Renal pelvis (tissue), 4 donors: ENCODE measurements around the gene NXN. TPM values are rescaled to one million over a fixed set of nuclear protein-coding genes. Genes with fewer than 3 reads are reported as not detected.
"Not testable (repeated sequence)": the region's sequence is repeated elsewhere in the genome, so short reads cannot be mapped to it uniquely, and the experiment has no call there.

ENCODE experiments used
- DNase-seq: peaks from one replicate; pipeline ENCODE4 v3.0.0-alpha.2; 2013
- polyA plus RNA-seq, 3 donors: library from polyadenylated mRNA; unstranded; fragments of 120-200 nt; gene quantifications; one replicate each; pipeline ENCODE4 v1.2.1, GENCODE V29; 2013; ENCODE audit not compliant: insufficient read length in 3 of 3

Gene NXN
- polyA plus RNA-seq, 3 donors, result 35.4 to 38.2 (median 37.8) TPM

- no peak for DNase-seq
Measured at GRCh38 chr17:924711-925475, 54.7 kb downstream of the NXN start.

- not testable (repeated sequence) for DNase-seq
Measured at GRCh38 chr17:924306-924705, 55.3 kb downstream of the NXN start.

- DNase-seq, result no peak
Measured at GRCh38 chr17:923633-924032, 55.9 kb downstream of the NXN start.

DNA sequence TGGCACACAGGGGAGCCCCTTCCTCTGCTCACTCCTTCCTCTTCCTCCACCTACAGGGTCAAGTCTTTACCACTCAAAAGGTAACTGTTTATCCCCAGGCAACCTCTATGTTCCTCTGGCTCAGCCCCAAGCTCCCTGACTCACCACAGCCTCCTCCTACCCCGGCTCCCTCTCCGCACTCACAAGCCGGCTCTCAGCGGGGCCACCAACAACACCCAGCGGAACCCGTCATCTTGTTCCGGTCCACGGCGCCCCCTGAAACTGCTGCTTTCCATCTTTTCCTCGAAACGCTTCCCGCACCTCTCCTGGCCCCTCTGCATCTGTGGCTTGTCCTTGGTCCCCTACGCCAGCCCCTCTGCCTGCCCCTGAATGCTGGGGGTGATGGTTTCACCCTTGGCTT lies 58.4 kb downstream of the NXN start:
- no peak for DNase-seq

GRCh38 chr17:920190-920589 lies 59.4 kb downstream of the NXN start:
- no peak for DNase-seq

GRCh38 chr17:917941-918740 lies 61.4 kb downstream of the NXN start:
- DNase-seq, result no peak

DNA sequence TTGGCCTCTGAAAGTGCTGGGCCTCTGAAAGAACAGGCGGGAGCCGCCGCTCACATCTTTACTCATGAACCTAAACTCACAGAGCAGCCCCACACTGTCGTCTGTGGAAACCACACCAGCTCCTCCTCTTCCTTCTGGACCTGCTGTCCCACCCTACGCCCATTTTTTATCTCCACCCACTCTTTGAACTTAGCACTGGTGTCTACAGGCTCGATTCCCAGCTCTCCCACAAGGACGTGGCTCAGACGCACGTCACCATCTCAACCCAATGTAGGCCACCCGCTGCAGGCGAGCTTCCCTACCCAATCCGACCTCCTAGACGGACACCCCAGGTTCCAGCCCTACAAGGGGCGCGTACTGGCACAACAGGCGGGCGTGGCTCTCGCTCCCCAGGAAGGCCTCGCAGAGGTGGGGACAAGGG lies 62.2 kb downstream of the NXN start:
- DNase-seq, result no peak

DNA sequence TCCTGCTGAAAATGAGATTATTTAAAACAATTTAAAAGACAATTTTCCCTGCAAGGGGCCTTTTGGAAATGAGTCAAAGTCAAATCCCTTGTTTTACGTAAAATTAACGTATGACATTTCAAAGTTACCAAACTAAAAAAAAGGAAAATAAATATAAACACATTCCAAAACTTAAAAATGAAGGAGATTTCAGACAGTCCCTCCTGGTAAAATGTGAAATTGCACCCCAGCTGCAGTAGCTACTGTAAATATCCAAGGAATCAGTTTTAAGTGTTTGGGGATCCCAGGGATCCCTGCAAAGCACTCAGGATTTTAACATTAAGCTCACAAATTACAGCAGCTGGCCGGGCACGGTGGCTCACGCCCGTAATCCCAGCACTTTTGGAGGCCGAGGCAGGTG lies 63.3 kb downstream of the NXN start:
- no peak for DNase-seq

GRCh38 chr17:915538-916201 lies 63.9 kb downstream of the NXN start:
- DNase-seq, result no peak

- no peak for DNase-seq
Measured at GRCh38 chr17:914561-914960, 65.0 kb downstream of the NXN start.

DNA sequence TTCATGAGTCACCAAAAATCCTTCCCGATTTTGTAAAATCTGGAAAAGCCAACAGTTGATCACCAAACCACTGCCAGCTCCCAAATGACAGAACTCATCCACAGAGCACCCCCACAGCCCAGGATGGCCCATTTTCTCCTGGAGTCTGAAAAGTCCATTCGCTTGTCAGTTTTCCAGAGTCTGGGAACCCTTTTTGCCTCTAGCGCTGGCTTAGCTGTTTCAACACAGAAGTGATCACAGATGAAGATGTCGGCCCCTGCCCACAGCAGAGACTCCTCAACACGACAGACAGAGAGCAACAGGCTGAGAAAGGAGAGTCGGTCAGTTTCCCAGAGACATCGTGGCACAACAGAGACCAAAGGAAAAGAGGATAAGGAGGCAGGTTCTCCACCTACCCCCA lies 66.4 kb downstream of the NXN start:
- no peak for DNase-seq

- no peak for DNase-seq
Measured at GRCh38 chr17:909642-910323, 69.8 kb downstream of the NXN start.

DNA sequence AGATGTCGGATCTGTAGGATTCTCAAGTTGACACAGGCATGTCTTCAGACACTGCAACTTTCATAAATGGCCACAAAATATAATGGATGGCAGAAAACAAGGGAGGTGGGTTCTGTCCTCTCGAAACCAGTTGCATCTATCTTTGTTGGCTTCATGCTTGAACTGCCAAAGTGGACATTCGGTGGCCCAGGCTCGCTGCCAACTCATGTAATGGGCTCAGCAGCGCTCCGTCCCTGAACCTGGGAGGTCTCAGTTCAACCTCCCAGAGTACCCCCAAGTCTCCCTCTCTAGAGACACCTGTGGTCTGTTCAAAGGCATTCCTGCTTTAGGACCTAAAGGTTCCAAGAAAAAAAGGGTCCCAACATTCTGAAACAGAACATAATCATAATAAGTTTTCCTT lies 71.9 kb downstream of the NXN start:
- DNase-seq, result no peak

DNA sequence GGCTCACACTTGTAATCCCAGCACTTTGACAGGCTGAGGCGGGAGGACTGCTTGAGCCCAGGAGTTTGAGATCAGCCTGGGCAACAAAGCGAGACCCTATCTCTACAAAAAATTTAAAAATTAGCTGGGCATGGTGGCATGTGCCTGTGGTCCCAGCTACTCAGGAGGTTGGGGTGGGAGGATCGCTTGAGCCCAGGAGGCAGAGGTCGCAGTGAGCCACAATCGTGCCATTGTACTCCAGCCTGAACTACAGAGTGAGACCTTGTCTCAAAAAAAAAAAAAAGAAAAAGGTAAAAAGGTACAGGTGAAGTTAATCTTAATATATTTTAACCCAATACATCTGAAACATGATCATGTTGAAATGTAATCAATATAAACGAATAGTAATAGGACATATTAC lies 73.9 kb downstream of the NXN start:
- not testable (repeated sequence) for DNase-seq

- no peak for DNase-seq
Measured at GRCh38 chr17:903691-904481, 75.7 kb downstream of the NXN start.

- no peak for DNase-seq
Measured at GRCh38 chr17:902463-902862, 77.1 kb downstream of the NXN start.

- DNase-seq, result no peak
Measured at GRCh38 chr17:901964-902363, 77.6 kb downstream of the NXN start.

DNA sequence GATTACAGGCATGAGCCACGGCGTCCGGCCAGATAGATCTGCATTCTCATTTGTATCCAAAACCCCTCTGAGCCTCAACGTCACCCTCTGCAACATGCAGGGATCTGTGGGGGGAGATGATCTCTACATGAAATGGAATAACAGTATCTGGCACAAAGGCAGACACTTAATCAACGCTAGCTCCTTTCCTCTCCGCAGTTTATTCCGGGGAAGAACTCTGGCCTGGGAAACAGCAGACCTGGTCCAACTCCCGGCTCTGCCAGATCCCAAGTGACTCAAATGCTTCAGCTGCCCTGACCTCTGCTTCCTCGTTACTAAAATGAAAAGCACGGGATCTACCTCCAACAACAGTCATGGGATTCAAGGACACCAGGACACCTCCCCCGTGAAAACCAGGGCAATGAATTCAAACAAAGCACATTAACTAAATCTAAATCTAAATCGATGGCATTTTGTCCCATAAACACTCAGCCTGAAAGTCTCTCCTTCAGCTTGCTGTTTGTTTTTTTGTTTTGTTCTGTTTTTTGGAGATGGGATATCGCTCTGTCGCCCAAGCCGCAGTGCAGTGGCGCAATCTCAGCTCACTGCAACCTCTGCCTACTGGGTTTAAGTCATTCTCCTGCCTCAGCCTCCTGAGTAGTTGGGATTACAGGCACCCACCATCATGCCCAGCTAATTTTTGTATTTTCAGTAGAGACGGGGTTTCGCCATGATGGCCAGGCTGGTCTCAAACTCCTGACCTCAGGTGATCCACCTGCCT lies 78.2 kb downstream of the NXN start:
- no peak for DNase-seq

DNA sequence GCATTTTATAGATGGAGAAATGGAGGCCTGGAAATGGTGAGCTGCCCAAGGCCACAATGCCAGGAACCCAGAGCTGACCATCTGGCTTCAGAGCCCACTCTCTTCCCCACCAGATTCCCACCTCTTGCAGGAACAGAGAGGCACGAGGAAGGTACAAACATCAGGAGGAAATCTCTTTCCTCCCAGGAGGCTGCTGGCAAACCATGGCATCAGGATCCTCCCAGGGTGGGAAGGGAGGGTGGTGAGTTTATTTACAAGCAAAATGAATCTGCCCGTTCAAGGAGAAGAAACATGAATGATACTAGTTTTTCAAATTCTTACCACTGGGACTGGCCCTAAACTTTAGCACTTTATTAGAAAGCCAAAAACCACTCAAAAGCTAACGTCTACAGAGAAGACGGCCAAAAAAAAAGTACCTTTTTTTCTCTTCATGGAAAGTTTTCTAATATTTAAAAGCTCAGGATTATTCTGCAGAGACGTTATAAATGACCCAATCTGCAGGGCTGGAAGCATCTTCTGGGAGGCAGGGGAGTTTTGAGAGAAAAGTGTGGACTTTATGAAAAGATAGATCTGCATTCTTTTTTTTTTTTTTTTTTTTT lies 79.1 kb downstream of the NXN start:
- no peak for DNase-seq

DNA sequence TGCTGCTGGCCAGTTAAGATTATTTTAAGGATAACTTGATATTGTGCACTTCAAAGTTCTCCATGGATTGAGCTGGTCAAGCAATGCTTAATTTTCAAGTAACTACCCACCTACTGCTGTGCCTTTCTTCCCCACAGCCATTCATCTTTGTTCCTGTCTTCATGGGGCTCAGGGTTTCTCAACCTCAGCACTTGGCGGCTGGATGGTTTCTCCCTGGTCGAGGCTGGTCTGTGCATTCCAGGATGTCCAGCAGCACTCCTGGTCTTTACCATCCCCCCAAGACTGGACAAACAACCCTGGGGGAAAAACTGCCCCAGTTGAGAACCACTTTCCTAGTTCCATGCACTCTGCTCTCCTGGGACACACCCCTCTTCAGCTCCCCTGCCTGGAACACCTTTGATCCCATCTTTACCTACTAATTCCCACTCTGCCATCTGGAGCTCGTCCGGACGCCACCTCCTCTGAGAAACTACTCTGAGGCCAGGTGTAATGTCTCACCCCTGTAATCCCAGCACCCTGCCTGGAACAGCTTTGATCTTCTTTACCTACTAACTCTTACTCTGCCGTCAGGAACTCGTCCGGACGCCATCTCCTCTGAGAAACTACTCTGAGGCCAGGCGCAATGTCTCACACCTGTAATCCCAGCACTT lies 81.5 kb downstream of the NXN start:
- no peak for DNase-seq
